A673 (cell line): ENCODE measurements around the gene CASZ1. TPM values are rescaled to one million over a fixed set of nuclear protein-coding genes. Genes with fewer than 3 reads are reported as not detected.

Experiments used
- BruUV-seq: library from RNA; stranded (reverse); fragments of 400-500 nt; replicated peaks from 2 replicates; lab custom pipeline; 2021; lab: Mats Ljungman, UMichigan
- CTCF ChIA-PET: fragments of 300-600 bp; sonication (Branson Sonifier 250); formaldehyde crosslinking; loops from one replicate; lab custom pipeline; 2022; ENCODE audit warnings: antibody characterized with exemption; lab: Charles Lee
- POLR2A ChIA-PET: fragments of 300-600 bp; sonication (Branson Sonifier 250); formaldehyde crosslinking; loops from one replicate; lab custom pipeline; 2022; ENCODE audit warnings: antibody characterized with exemption; ENCODE audit not compliant: low non-redundant PET; lab: Charles Lee
- DNase-seq: peaks from one replicate; pipeline ENCODE4 v3.0.0-alpha.2; 2015; ENCODE audit warnings: low spot score
- H3K27ac ChIP-seq: fragments of 200-600 bp; sonication (generic); 2 replicates; pipeline ENCODE4 v1.5.1; 2016; ENCODE audit warnings: mixed run types, low read depth, mild to moderate bottlenecking, mixed read lengths, antibody characterized with exemption, low read length; ENCODE audit not compliant: poor library complexity, severe bottlenecking
- H3K27me3 ChIP-seq: fragments of 200-600 bp; sonication (generic); replicated peaks from 2 replicates; pipeline ENCODE4 v1.6.1; 2017; ENCODE audit warnings: mixed run types, low read depth, mild to moderate bottlenecking, mixed read lengths, antibody characterized with exemption, low read length; ENCODE audit not compliant: insufficient read depth, poor library complexity
- H3K36me3 ChIP-seq: fragments of 200-600 bp; sonication (generic); 2 replicates; pipeline ENCODE4 v1.6.1; 2016; ENCODE audit warnings: mixed run types, mild to moderate bottlenecking, mixed read lengths, antibody characterized with exemption, low read length; ENCODE audit not compliant: insufficient read depth, poor library complexity, severe bottlenecking
- H3K4me1 ChIP-seq: fragments of 200-600 bp; sonication (generic); 2 replicates; pipeline ENCODE4 v1.6.1; 2017; ENCODE audit warnings: mixed run types, mild to moderate bottlenecking, mixed read lengths, antibody characterized with exemption, low read length; ENCODE audit not compliant: insufficient read depth, poor library complexity, severe bottlenecking
- H3K4me3 ChIP-seq: fragments of 200-600 bp; sonication (generic); 2 replicates; pipeline ENCODE4 v1.5.1; 2016; ENCODE audit warnings: low read depth, mixed run types, mild to moderate bottlenecking, mixed read lengths, low read length; ENCODE audit not compliant: poor library complexity, severe bottlenecking
- H3K9me3 ChIP-seq: fragments of 200-600 bp; sonication (generic); 2 replicates; pipeline ENCODE4 v1.6.1; 2016; ENCODE audit warnings: mixed run types, low read depth, mild to moderate bottlenecking, mixed read lengths, antibody characterized with exemption, low read length; ENCODE audit not compliant: poor library complexity, severe bottlenecking
- CTCF ChIP-seq: fragments of 300-800, 200-600 bp; sonication (generic); conservative IDR thresholded peaks from 2 replicates; pipeline ENCODE4 v1.5.1; 2017; ENCODE audit warnings: low read depth, mild to moderate bottlenecking, antibody characterized with exemption, low read length, moderate library complexity, mixed read lengths
- EZH2 ChIP-seq: fragments of 200-600 bp; sonication (generic); IDR thresholded peaks from 2 replicates; pipeline ENCODE4 v1.6.1; 2017; ENCODE audit warnings: borderline replicate concordance, low read depth, mild to moderate bottlenecking, mixed read lengths, antibody characterized with exemption, low read length; ENCODE audit not compliant: poor library complexity, severe bottlenecking
- intact Hi-C: fragments of 100-400 bp; cut with micrococcal nuclease; formaldehyde crosslinking; loops from one replicate; pipeline ENCODE4 v1.10.0; 2022; ENCODE audit not compliant: unreplicated experiment
- total RNA-seq: library from RNA; stranded (reverse); gene quantifications from 2 replicates; pipeline ENCODE4 v1.2.3, GENCODE V29; 2021

The CASZ1 gene
- total RNA-seq, 1 experiment from 2014 or later: 1.9 TPM

DNA sequence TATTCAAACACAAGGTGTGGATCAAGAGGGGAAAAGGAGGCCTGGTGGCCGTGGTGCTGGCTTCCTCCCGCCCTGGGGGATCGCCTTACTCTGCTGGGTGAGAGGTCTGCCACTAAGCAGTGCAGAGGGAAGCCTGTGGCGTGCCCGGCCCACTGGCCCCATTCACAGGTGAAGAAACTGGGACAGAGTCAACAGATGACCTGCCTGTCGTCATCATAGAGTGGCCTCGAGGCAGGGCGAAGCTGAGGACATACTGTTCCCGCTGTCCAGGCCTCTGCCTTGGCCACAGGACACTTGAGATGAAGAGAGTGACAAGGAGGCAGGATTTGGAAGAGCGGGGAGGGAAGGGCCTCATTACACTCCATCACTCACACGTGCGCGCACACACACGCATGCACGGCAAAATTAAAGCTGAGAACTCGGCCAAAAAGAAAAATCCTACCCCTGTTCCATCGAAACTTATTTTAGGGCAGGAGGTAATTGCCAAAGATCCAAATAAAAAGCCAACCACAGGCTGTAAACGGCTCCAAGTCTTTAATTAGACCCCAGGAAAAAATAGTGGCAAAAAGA lies 50.5 kb downstream of the CASZ1 start:
- intact Hi-C loops: no loop called here
- Histone ChIP-seq H3K4me3 (no peak overlapping the region), H3K27me3 (no peaks in the 10 kb centered on the region), H3K27ac (no peak overlapping the region), H3K36me3 (no peaks in the 10 kb centered on the region), H3K4me1 (no peaks in the 10 kb centered on the region), H3K9me3 (no peaks in the 10 kb centered on the region)
- TF ChIP-seq CTCF: no peak
- ChIA-PET POLR2A (no interaction called here), CTCF (no interaction called here)
- no TSS peak for BruUV-seq
- DNase-seq: no peak

- DNase-seq: no peak
- Histone ChIP-seq H3K27me3 (no peaks in the 10 kb centered on the region), H3K9me3 (no peaks in the 10 kb centered on the region), H3K4me1 (no peaks in the 10 kb centered on the region), H3K27ac (no peak overlapping the region), H3K4me3 (no peak overlapping the region), H3K36me3 (no peaks in the 10 kb centered on the region)
- CTCF ChIA-PET: no interaction called here
- POLR2A ChIA-PET: no interaction called here
- no TSS peak for BruUV-seq
- intact Hi-C loops: no loop called here
- TF ChIP-seq EZH2 (no peak), CTCF (no peak)
These were observed 51.1 kb downstream of the CASZ1 start for GRCh38 chr1:10745383-10745782.

GRCh38 chr1:10744654-10745238 lies 51.7 kb downstream of the CASZ1 start:
- TF ChIP-seq CTCF (no peak), EZH2 (no peak)
- intact Hi-C loops: no loop called here
- no peak overlapping the region for H3K4me3 ChIP-seq
- BruUV-seq: no TSS peak
- no peaks in the 10 kb centered on the region for H3K4me1 ChIP-seq
- H3K36me3 ChIP-seq: no peaks in the 10 kb centered on the region
- H3K9me3 ChIP-seq: no peaks in the 10 kb centered on the region
- CTCF ChIA-PET: no interaction called here
- no peak overlapping the region for H3K27ac ChIP-seq
- no peaks in the 10 kb centered on the region for H3K27me3 ChIP-seq
- DNase-seq: no peak
- POLR2A ChIA-PET: no interaction called here
